HepG2 (cell line): Measurements from ENCODE around the gene NPFFR1. TPM values are rescaled to one million over a fixed set of nuclear protein-coding genes. Genes with fewer than 3 reads are reported as not detected.

Experiments
- ATF1 ChIP-seq: IDR thresholded peaks from 2 replicates; pipeline ENCODE4 v1.6.1; 2016; ENCODE audit warnings: mild to moderate bottlenecking, control low read depth
- CREM ChIP-seq, 2 experiments: sonication (generic) in 1 of 2; formaldehyde crosslinking in 1 of 2; IDR thresholded peaks; 2 replicates each; pipeline versions ENCODE4 v1.4.0 to v1.6.1; 2016 to 2020; ENCODE audit warnings: antibody characterized with exemption in 1 of 2, mild to moderate bottlenecking in 1 of 2, missing genetic modification reagents in 1 of 2
- GATAD2A ChIP-seq: IDR thresholded peaks from 2 replicates; pipeline ENCODE4 v1.6.1; 2016
- HNRNPH1 ChIP-seq: fragments of 200-400 bp; formaldehyde crosslinking; optimal IDR thresholded peaks from 2 replicates; pipeline ENCODE3; 2017; ENCODE audit warnings: mild to moderate bottlenecking, low read depth, low read length
- JUND ChIP-seq: sonication (generic); formaldehyde crosslinking; IDR thresholded peaks from 2 replicates; pipeline ENCODE4 v1.8.0; 2022; ENCODE audit warnings: mild to moderate bottlenecking, missing genetic modification reagents
- MYNN ChIP-seq: sonication (generic); formaldehyde crosslinking; IDR thresholded peaks from 2 replicates; pipeline ENCODE4 v1.4.0; 2020; ENCODE audit warnings: mild to moderate bottlenecking, low read depth, missing genetic modification reagents
- PRDM15 ChIP-seq: sonication (generic); formaldehyde crosslinking; IDR thresholded peaks from 2 replicates; pipeline ENCODE4 v1.4.0; 2020; ENCODE audit warnings: missing genetic modification reagents
- REPIN1 ChIP-seq: sonication (generic); formaldehyde crosslinking; IDR thresholded peaks from 2 replicates; pipeline ENCODE4 v1.8.0; 2022; ENCODE audit warnings: missing genetic modification reagents, low read depth, mild to moderate bottlenecking, borderline replicate concordance
- RXRB ChIP-seq: IDR thresholded peaks from 2 replicates; pipeline ENCODE4 v1.6.1; 2016; ENCODE audit warnings: borderline replicate concordance, missing genetic modification reagents, missing compliant biosample characterization
- SIN3A ChIP-seq: IDR thresholded peaks from 2 replicates; pipeline ENCODE4 v1.6.1; 2011; ENCODE audit warnings: low read depth, mild to moderate bottlenecking, control low read depth, low read length, borderline replicate concordance
- SP4 ChIP-seq: sonication (generic); formaldehyde crosslinking; IDR thresholded peaks from 2 replicates; pipeline ENCODE4 v1.8.1; 2023; ENCODE audit warnings: mild to moderate bottlenecking, missing genetic modification reagents
- TBX2 ChIP-seq: sonication (generic); formaldehyde crosslinking; IDR thresholded peaks from 2 replicates; pipeline ENCODE4 v1.5.0; 2020; ENCODE audit warnings: missing genetic modification reagents, mild to moderate bottlenecking, borderline replicate concordance
- ZNF318 ChIP-seq: sonication (generic); formaldehyde crosslinking; IDR thresholded peaks from 2 replicates; pipeline ENCODE4 v1.4.0; 2020; ENCODE audit warnings: mild to moderate bottlenecking, missing genetic modification reagents
- ZNF329 ChIP-seq: sonication (generic); formaldehyde crosslinking; IDR thresholded peaks from 2 replicates; pipeline ENCODE4 v1.9.0; 2021; ENCODE audit warnings: low read depth, mild to moderate bottlenecking, missing genetic modification reagents
- ZNF460 ChIP-seq: sonication (generic); formaldehyde crosslinking; IDR thresholded peaks from 2 replicates; pipeline ENCODE4 v1.5.1; 2020; ENCODE audit warnings: missing genetic modification reagents, mild to moderate bottlenecking, borderline replicate concordance
- ZNF501 ChIP-seq: sonication (generic); formaldehyde crosslinking; IDR thresholded peaks from 2 replicates; pipeline ENCODE4 v1.5.1; 2020; ENCODE audit warnings: mild to moderate bottlenecking, moderate library complexity, missing genetic modification reagents
- ZNF883 ChIP-seq: sonication (generic); formaldehyde crosslinking; IDR thresholded peaks from 2 replicates; pipeline ENCODE4 v1.5.1; 2020; ENCODE audit warnings: mild to moderate bottlenecking, missing genetic modification reagents; ENCODE audit errors: not compliant biosample characterization
- polyA plus RNA-seq, 8 experiments: library from polyadenylated mRNA; depleted of rRNA in 3 of 8; stranded (reverse) in 7 of 8; unstranded in 1 of 8; fragments of >200 nt; fragmentation: Illumina TruSeq in 4 of 8; extraction: Trizol in 4 of 8; gene quantifications; 2 replicates each; pipeline versions ENCODE4 v1.2.1 to v1.2.3, GENCODE V29; 2011 to 2016; ENCODE audit warnings: low read depth in 4 of 8, missing spikeins in 1 of 8, mixed read lengths in 1 of 8; ENCODE audit not compliant: insufficient read depth in 1 of 8
- total RNA-seq, 5 experiments: library from RNA; depleted of rRNA; stranded (reverse); fragments of >200 nt; fragmentation: Illumina TruSeq; extraction: Trizol; gene quantifications; 2 replicates each; pipeline ENCODE4 v1.2.3, GENCODE V29; 2016; ENCODE audit warnings: low read depth in 1 of 5

The NPFFR1 gene
- total and polyA plus RNA-seq, 2 of the 13 experiments (the other 11 are each of a cell fraction or from before 2014, with no cell fraction given), result under 0.01 TPM; not detected in 1

GRCh38 chr10:70232155-70232858, 51.5 kb downstream of the NPFFR1 start (continued):
- TF ChIP-seq ZNF318 (no peak), PRDM15 (CRISPR knock-in tag) (no peak), GATAD2A (CRISPR knock-in tag) (peak; percentile 47; the same call in 1 of the 2 replicates), REPIN1 (CRISPR knock-in tag) (0 out of 2 replicates have a peak, but pooled peaks have one; percentile 22), ZNF883 (no peak), JUND (CRISPR knock-in tag) (peak; percentile 68), RXRB (CRISPR knock-in tag) (peak; percentile 37; the same call in 1 of the 2 replicates), ZNF460 (CRISPR knock-in tag) (no peak), SIN3A (0 out of 2 replicates have a peak, but pooled peaks have one; percentile 47), ZNF329 (CRISPR knock-in tag) (peak; percentile 21; the same call in 1 of the 2 replicates), SP4 (0 out of 2 replicates have a peak, but pooled peaks have one; percentile 11), MYNN (CRISPR knock-in tag) (0 out of 2 replicates have a peak, but pooled peaks have one; percentile 7), TBX2 (CRISPR knock-in tag) (0 out of 2 replicates have a peak, but pooled peaks have one; percentile 2), HNRNPH1 (no peak), ATF1 (CRISPR knock-in tag) (peak; percentile 61), CREM (IDR thresholded peaks at IDR 0.05) (peak; percentile 66; the same call in 1 of the 2 replicates), CREM (CRISPR knock-in tag; IDR thresholded peaks at IDR 0.05) (no peak), ZNF501 (CRISPR knock-in tag) (0 out of 2 replicates have a peak, but pooled peaks have one; percentile 0)
